HG03378 (cell line): Measurements from ENCODE around the gene AGMO.
"Not testable (repeated sequence)": the region's sequence is repeated elsewhere in the genome, so short reads cannot be mapped to it uniquely, and the experiment has no call there.

Experiments used
- ATAC-seq: cut with Tn5 transposase; IDR thresholded peaks from one replicate; pipeline ENCODE4 v1.9.1; 2021; ENCODE audit warnings: mild to moderate bottlenecking, moderate library complexity; ENCODE audit not compliant: unreplicated experiment

Gene AGMO

GRCh38 chr7:15330943-15331342 lies 230.9 kb downstream of the AGMO start:
- ATAC-seq = no peak

- no peak for ATAC-seq
Measured at GRCh38 chr7:15327001-15327400, 234.8 kb downstream of the AGMO start.

- ATAC-seq = no peak
Measured at GRCh38 chr7:15326044-15326644, 235.7 kb downstream of the AGMO start.

GRCh38 chr7:15323550-15323949 lies 238.3 kb downstream of the AGMO start:
- ATAC-seq = no peak

GRCh38 chr7:15317215-15317614 lies 244.6 kb downstream of the AGMO start:
- ATAC-seq = no peak

GRCh38 chr7:15315678-15316077 lies 246.1 kb downstream of the AGMO start:
- no peak for ATAC-seq

GRCh38 chr7:15314922-15315321 lies 246.9 kb downstream of the AGMO start:
- ATAC-seq = no peak

GRCh38 chr7:15313361-15313760 lies 248.5 kb downstream of the AGMO start:
- ATAC-seq = no peak

GRCh38 chr7:15309872-15310271 lies 251.9 kb downstream of the AGMO start:
- no peak for ATAC-seq

- no peak for ATAC-seq
Measured at GRCh38 chr7:15308821-15309220, 253.0 kb downstream of the AGMO start.

- ATAC-seq = no peak
Measured at GRCh38 chr7:15306296-15306695, 255.5 kb downstream of the AGMO start.

GRCh38 chr7:15305002-15305600 lies 256.7 kb downstream of the AGMO start:
- ATAC-seq = peak; percentile 73

GRCh38 chr7:15303357-15303756 lies 258.5 kb downstream of the AGMO start:
- no peak for ATAC-seq

- ATAC-seq = not testable (repeated sequence)
Measured at GRCh38 chr7:15300986-15301385, 260.8 kb downstream of the AGMO start.

- no peak for ATAC-seq
Measured at GRCh38 chr7:15292138-15292537, 269.7 kb downstream of the AGMO start.

GRCh38 chr7:15291699-15292098 lies 270.1 kb downstream of the AGMO start:
- no peak for ATAC-seq

GRCh38 chr7:15288741-15289140 lies 273.1 kb downstream of the AGMO start:
- ATAC-seq = no peak

GRCh38 chr7:15284396-15284795 lies 277.4 kb downstream of the AGMO start:
- no peak for ATAC-seq

- no peak for ATAC-seq
Measured at GRCh38 chr7:15280078-15280733, 281.6 kb downstream of the AGMO start.

GRCh38 chr7:15279640-15280039 lies 282.2 kb downstream of the AGMO start:
- no peak for ATAC-seq

- no peak for ATAC-seq
Measured at GRCh38 chr7:15257689-15258088, 304.1 kb downstream of the AGMO start.

- ATAC-seq = no peak
Measured at GRCh38 chr7:15252181-15252580, 309.6 kb downstream of the AGMO start.
